Uterus (tissue), 4 donors: ENCODE measurements around the gene UTP25. TPM values are rescaled to one million over a fixed set of nuclear protein-coding genes. Genes with fewer than 3 reads are reported as not detected.

Experiments
- DNase-seq, 2 donors: peaks; one replicate each; pipeline ENCODE4 v3.0.0-alpha.2; 2019 to 2020
- H3K27ac ChIP-seq, 2 donors: fragments of 200-600 bp; sonication (generic); 1 replicate in 1 of 2; 2 replicates in 1 of 2; pipeline ENCODE4 v1.5.1; 2016 to 2018
- H3K27me3 ChIP-seq, 2 donors: fragments of 200-600 bp; sonication (generic); one replicate each; pipeline ENCODE4 v1.5.1; 2018 to 2019; ENCODE audit warnings: control low read depth in 1 of 2
- H3K36me3 ChIP-seq, 2 donors: fragments of 200-600 bp; sonication (generic); one replicate each; pipeline ENCODE4 v1.5.1; 2019; ENCODE audit warnings: control low read depth in 1 of 2
- H3K4me1 ChIP-seq, 2 donors: fragments of 200-600 bp; sonication (generic); one replicate each; pipeline ENCODE4 v1.5.1; 2018 to 2019; ENCODE audit warnings: control low read depth in 1 of 2
- H3K4me3 ChIP-seq, 2 donors: fragments of 200-600 bp; sonication (generic); 1 replicate in 1 of 2; 2 replicates in 1 of 2; pipeline ENCODE4 v1.5.1; 2018 to 2019; ENCODE audit warnings: mild to moderate bottlenecking in 1 of 2
- H3K9me3 ChIP-seq, 2 donors: fragments of 200-600 bp; sonication (generic); one replicate each; pipeline ENCODE4 v1.5.1; 2019; ENCODE audit warnings: control low read depth in 1 of 2
- POLR2A ChIP-seq, 2 donors: fragments of 450-650 bp; IDR thresholded peaks; one replicate each; pipeline ENCODE4 v1.6.1; 2016; ENCODE audit warnings: antibody characterized with exemption in 2 of 2, mild to moderate bottlenecking in 1 of 2, moderate library complexity in 1 of 2
- intact Hi-C: fragments of 100-400 bp; cut with DNase I; formaldehyde crosslinking; loops from one replicate; pipeline ENCODE4 v1.15.1; 2023; ENCODE audit warnings: low total_unique reads
- total RNA-seq, 4 donors: library from RNA; depleted of rRNA in 3 of 4; stranded (reverse); fragments of >200 nt in 3 of 4; gene quantifications; one replicate each; pipeline versions ENCODE4 v1.1.0 to v1.2.4, GENCODE V29; 2014 to 2023
- TF ChIP-seq, protein P1 (sequence below), 4 experiments: fragments of 200-600 bp in 2 of 4; fragments of 450-650 bp in 2 of 4; sonication (generic) in 2 of 4; IDR thresholded peaks; one replicate each; pipeline ENCODE4 v1.5.1; 2016 to 2019; ENCODE audit warnings: antibody characterized with exemption in 4 of 4, mild to moderate bottlenecking in 2 of 4, moderate library complexity in 1 of 4
- donor health status: DM: yes; HTN: yes; CAD: no.

UTP25 gene
- total RNA-seq, 4 donors from 2014 or later: 6.8 to 12.4 (median 8.8) TPM

DNA sequence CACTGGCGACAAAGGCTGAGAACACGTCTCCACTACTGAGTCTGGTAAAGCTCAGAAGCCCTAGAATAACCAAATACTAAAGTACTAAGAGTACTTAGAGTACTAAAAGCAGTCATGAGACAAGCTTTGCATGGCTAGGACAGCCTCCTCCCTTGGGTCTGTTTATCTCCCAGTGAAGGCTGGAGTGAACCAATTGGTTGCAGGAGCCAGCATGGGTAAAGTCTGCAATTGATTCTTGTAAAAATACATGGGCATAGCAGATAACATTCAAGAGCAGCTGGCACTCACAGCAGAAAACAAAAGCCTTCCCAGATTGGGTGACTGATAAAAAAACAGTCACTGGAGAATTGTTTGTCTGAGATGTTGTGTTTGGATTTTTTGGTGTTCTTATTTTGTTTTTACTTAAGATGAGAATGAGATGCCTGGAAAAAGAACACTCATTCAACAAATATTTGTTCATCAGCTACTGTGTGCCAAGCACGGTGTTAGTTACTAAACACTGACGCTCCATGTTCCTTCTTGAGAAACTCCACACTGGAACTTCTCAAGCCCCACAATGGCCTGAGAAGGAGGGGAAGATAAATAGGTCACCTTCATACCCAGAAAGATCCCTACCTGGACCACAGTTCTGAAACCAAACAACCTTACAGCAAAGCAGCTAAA lies 25.5 kb upstream of the UTP25 start:
- Histone ChIP-seq H3K27ac (peak overlapping the region in 1 of 2 donors; percentile 48), H3K9me3 (no peaks in the 10 kb centered on the region), H3K36me3 (no peaks in the 10 kb centered on the region), H3K27me3 (no peaks in the 10 kb centered on the region), H3K4me3 (no peak overlapping the region), H3K4me1 (peaks cover 7% of the 10 kb centered on the region in 2 donors)
- DNase-seq: no peak
- intact Hi-C loops: no loop called here
- TF ChIP-seq, protein P1, sequence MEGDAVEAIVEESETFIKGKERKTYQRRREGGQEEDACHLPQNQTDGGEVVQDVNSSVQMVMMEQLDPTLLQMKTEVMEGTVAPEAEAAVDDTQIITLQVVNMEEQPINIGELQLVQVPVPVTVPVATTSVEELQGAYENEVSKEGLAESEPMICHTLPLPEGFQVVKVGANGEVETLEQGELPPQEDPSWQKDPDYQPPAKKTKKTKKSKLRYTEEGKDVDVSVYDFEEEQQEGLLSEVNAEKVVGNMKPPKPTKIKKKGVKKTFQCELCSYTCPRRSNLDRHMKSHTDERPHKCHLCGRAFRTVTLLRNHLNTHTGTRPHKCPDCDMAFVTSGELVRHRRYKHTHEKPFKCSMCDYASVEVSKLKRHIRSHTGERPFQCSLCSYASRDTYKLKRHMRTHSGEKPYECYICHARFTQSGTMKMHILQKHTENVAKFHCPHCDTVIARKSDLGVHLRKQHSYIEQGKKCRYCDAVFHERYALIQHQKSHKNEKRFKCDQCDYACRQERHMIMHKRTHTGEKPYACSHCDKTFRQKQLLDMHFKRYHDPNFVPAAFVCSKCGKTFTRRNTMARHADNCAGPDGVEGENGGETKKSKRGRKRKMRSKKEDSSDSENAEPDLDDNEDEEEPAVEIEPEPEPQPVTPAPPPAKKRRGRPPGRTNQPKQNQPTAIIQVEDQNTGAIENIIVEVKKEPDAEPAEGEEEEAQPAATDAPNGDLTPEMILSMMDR (IDR thresholded peaks at IDR 0.05): no peak
- TF ChIP-seq POLR2A (IDR thresholded peaks at IDR 0.05): no peak

DNA sequence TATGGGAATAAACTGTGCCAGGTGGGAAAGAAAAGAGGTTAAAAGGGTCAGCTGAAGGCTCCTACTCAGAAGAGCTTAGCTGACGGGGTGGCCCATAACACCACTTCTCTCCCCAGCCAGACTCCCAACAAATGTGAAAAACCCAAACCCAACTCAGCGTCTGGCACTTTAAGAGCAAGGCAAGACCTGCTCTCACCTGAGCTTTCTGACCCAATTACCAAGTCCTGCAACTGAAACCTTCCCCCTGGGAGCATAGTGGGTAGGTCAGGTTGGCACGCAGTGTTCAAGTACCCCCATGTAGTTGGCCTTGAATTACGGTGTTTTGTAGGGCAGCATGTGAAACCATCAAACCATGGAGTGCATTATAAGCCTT lies 25.0 kb upstream of the UTP25 start:
- TF ChIP-seq POLR2A (IDR thresholded peaks at IDR 0.05): no peak
- TF ChIP-seq, protein P1 (IDR thresholded peaks at IDR 0.05): no peak
- peaks cover 7% of the 10 kb centered on the region in 2 donors for H3K4me1 ChIP-seq
- no peak overlapping the region for H3K27ac ChIP-seq
- intact Hi-C loops: no loop called here
- no peaks in the 10 kb centered on the region for H3K36me3 ChIP-seq
- no peak overlapping the region for H3K4me3 ChIP-seq
- H3K9me3 ChIP-seq: no peaks in the 10 kb centered on the region
- H3K27me3 ChIP-seq: no peaks in the 10 kb centered on the region
- no peak for DNase-seq

DNA sequence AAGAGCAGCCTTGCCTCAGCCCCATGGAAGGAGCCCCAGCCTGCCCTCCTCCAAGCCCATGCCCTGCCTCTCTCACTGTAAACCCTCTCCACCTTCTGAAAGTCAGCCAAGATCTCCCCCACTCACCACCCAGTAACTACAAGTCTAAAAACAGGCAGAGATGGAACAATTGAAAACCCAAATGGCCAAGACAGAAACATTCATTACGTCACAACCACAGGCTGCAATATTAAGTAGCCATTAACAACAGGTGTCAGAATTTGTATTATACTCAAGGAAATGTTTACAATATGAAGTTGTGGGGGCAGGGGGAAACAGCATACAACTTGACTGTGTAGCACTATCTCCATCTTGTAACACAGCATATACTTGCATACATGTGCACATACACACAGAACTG lies 24.2 kb upstream of the UTP25 start:
- DNase-seq: no peak
- H3K27me3 ChIP-seq: no peaks in the 10 kb centered on the region
- H3K4me1 ChIP-seq: peaks cover 7% of the 10 kb centered on the region in 2 donors
- TF ChIP-seq POLR2A (IDR thresholded peaks at IDR 0.05): no peak
- TF ChIP-seq, protein P1 (IDR thresholded peaks at IDR 0.05): no peak
- no peak overlapping the region for H3K4me3 ChIP-seq
- H3K36me3 ChIP-seq: no peaks in the 10 kb centered on the region
- intact Hi-C loops: no loop called here
- H3K9me3 ChIP-seq: no peaks in the 10 kb centered on the region
- H3K27ac ChIP-seq: no peak overlapping the region

DNA sequence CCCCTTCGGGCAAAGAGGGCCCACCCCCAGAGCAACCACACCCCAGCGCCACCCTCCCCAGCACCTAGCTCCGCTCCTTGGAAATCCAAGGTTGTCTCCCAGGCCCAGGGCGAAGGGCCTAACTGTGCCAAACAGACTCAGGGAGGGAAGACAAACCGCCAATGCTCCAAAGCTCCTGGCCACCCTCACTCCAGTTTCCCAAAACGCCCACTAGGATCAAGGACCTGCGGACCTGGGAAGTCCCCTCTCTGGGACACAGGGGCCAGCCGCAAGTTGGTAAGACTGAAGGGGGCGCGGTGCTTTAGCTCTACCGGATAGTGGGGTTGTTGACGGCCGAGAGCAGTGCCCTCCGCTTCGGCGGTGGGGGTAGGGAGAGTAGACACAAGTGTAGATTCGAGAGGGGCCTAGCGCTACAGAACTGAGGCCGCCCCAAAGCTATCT lies 22.4 kb upstream of the UTP25 start:
- Histone ChIP-seq H3K9me3 (no peaks in the 10 kb centered on the region), H3K36me3 (no peaks in the 10 kb centered on the region), H3K27me3 (no peaks in the 10 kb centered on the region), H3K27ac (no peak overlapping the region), H3K4me3 (peak overlapping the region in 1 of 2 donors; percentile 25), H3K4me1 (peaks cover 7% of the 10 kb centered on the region in 2 donors)
- intact Hi-C loops: no loop called here
- TF ChIP-seq POLR2A (IDR thresholded peaks at IDR 0.05): no peak
- TF ChIP-seq, protein P1 (IDR thresholded peaks at IDR 0.05): no peak
- DNase-seq: no peak

DNA sequence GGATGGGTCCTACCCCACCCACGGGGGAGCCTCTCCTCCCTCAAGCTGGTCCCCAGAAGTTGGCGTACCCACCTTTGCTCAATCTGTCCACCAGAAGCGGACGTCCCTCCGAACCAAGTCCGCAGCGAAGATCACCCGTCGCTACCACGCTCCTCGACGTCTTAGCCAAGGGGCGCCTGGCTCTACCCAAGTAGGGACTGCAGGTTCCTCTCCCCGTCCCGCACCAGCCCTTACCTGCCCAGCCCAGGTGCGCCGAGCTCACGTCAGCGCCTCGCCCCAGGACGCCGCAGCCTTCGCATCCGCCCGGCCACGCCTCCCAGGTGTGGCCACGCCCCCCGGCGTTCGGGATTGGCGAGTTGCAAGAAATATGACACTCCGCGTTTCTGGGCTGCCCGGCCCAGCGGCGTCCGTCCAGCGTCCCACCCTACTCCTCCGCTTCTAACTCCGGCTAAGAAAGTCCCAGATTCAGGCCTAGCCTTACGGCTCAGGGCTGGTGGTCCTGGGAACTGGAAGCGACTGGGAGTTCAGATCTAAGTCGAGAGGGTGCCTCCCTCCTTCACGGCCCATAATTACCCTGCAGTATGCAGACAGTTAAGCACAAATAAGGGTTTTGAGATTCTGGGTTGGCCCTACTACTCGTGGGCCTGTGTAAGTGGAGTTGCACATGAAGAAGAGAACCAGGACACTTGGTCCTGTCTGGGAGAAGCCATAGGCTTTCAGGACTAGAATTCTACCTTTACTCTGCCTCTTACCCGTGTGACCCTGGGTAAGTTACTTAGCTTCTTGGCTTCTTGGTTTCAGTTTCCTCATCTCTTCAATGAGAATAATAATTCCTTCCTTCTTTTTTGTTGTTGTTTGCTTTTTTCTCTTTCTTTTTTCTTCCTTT lies 21.7 kb upstream of the UTP25 start, which contains the start of gene IRF6:
Gene IRF6, minus strand, starts transcription at position 268 of the 886 bp plus-strand sequence. CDS start 4,729 bp downstream, outside the sequence.
- Histone ChIP-seq H3K27me3 (no peaks in the 10 kb centered on the region), H3K4me1 (peaks cover 6 to 7% of the 10 kb centered on the region in 2 donors), H3K27ac (no peak within 1 kb of the TSS), H3K36me3 (no peaks in the 10 kb centered on the region), H3K9me3 (no peaks in the 10 kb centered on the region), H3K4me3 (peak within 1 kb of the TSS in 1 of 2 donors; percentile 25)
- intact Hi-C loops: no loop called here
- TF ChIP-seq, protein P1 (IDR thresholded peaks at IDR 0.05): no peak
- peak in 1 of 2 donors; percentile 79 for TF ChIP-seq POLR2A (IDR thresholded peaks at IDR 0.05)
- peak; percentile 37 to 54 for DNase-seq
